Smooth muscle cell (in vitro differentiated cells): ENCODE results near the gene FAH. TPM values are rescaled to one million over a fixed set of nuclear protein-coding genes. Genes with fewer than 3 reads are reported as not detected.

ENCODE experiments used
- DNase-seq: peaks from one replicate; lab custom pipeline; 2025; ENCODE audit not compliant: unreplicated experiment; lab: John Stamatoyannopoulos, UW
- H2AFZ ChIP-seq: fragments of 200-600 bp; sonication (generic); 2 replicates; pipeline ENCODE4 v1.6.0; 2016; ENCODE audit warnings: antibody characterized with exemption, low read depth, mild to moderate bottlenecking
- H3F3A ChIP-seq: fragments of 200-600 bp; sonication (generic); 2 replicates; pipeline ENCODE4 v1.6.0; 2017; ENCODE audit warnings: antibody characterized with exemption, low read depth
- H3K27ac ChIP-seq: fragments of 200-600 bp; sonication (generic); 2 replicates; pipeline ENCODE4 v1.5.1; 2016; ENCODE audit warnings: low read depth, mild to moderate bottlenecking
- H3K27me3 ChIP-seq: fragments of 200-600 bp; sonication (generic); 2 replicates; pipeline ENCODE4 v1.6.1; 2016; ENCODE audit warnings: low read depth, mild to moderate bottlenecking
- H3K36me3 ChIP-seq: fragments of 200-600 bp; sonication (generic); 2 replicates; pipeline ENCODE4 v1.5.1; 2016; ENCODE audit warnings: low read depth
- H3K4me1 ChIP-seq: fragments of 200-600 bp; sonication (generic); 2 replicates; pipeline ENCODE4 v1.5.1; 2016; ENCODE audit warnings: low read depth
- H3K4me2 ChIP-seq: fragments of 200-600 bp; sonication (generic); 2 replicates; pipeline ENCODE4 v1.6.0; 2016; ENCODE audit warnings: mild to moderate bottlenecking
- H3K4me3 ChIP-seq: fragments of 200-600 bp; sonication (generic); 2 replicates; pipeline ENCODE4 v1.5.1; 2016; ENCODE audit warnings: mild to moderate bottlenecking
- H3K79me2 ChIP-seq: fragments of 200-600 bp; sonication (generic); 2 replicates; pipeline ENCODE4 v1.6.0; 2016; ENCODE audit warnings: low read depth, mild to moderate bottlenecking
- H3K9ac ChIP-seq: fragments of 200-600 bp; sonication (generic); 2 replicates; pipeline ENCODE4 v1.6.0; 2016; ENCODE audit warnings: low read depth
- H3K9me3 ChIP-seq: fragments of 200-600 bp; sonication (generic); replicated peaks from 2 replicates; pipeline ENCODE4 v1.5.1; 2016; ENCODE audit warnings: low read depth
- H4K20me1 ChIP-seq: fragments of 200-600 bp; sonication (generic); 2 replicates; pipeline ENCODE4 v1.6.0; 2016; ENCODE audit warnings: low read depth
- CTCF ChIP-seq: fragments of 200-600 bp; sonication (generic); IDR thresholded peaks from 2 replicates; pipeline ENCODE4 v1.5.1; 2017; ENCODE audit warnings: borderline replicate concordance, mild to moderate bottlenecking, antibody characterized with exemption; ENCODE audit not compliant: insufficient read depth, poor library complexity, severe bottlenecking
- WGBS: methylation state at CpG from one replicate; pipeline ENCODE4 v1.1.7; 2016; ENCODE audit warnings: low lambda C conversion rate; 5-methylcytosine and 5-hydroxymethylcytosine counted together
- polyA plus RNA-seq: library from polyadenylated mRNA; unstranded; fragments of >200 nt; fragmentation: Nextera tagmentation; extraction: Ambion mirVana; gene quantifications from 2 replicates; pipeline ENCODE4 v1.2.1, GENCODE V29; 2016
- total RNA-seq: library from RNA; depleted of rRNA; stranded (reverse); fragments of >200 nt; gene quantifications from 2 replicates; pipeline ENCODE4 v1.2.3, GENCODE V29; 2014

Gene FAH
- total and polyA plus RNA-seq, 2 experiments from 2014 or later = 18.3 to 36.7 TPM

DNA sequence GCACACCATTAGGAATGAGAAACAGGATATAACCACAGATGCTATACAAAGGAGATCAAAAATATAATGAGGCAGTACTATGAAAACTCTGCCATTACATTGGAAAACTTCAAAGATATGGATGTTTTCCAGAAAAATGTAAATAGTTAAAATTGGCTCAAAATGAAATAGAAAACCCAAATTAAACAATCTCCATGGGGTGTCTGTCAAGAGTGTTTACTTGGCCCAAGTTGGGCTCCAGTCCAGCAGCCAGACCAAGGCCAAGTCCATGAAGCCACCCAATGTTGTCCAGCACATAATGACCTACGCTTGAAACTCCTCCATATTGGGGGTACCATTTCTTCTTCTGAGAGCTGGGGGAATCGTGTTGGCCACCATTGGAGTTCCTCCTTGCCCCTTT, 62.1 kb downstream of the FAH start:
- TF ChIP-seq CTCF = no peak
- WGBS = 88% methylated on average over 2 of the region's 2 CpGs

GRCh38 chr15:80216141-80216540, 63.3 kb downstream of the FAH start:
- H3K9me3 ChIP-seq = no peaks in the 10 kb centered on the region
- DNase-seq = no peak

More for the DNA sequence above, 62.1 kb downstream of the FAH start:
- DNase-seq = no peak
- Histone ChIP-seq H3K9me3 (no peaks in the 10 kb centered on the region), H2AFZ (no peak overlapping the region), H3K4me1 (no peaks in the 10 kb centered on the region), H3K79me2 (no peaks in the 10 kb centered on the region), H3K27ac (no peak overlapping the region), H3K4me3 (no peak overlapping the region), H3K36me3 (no peaks in the 10 kb centered on the region), H3F3A (no peaks in the 10 kb centered on the region), H4K20me1 (no peaks in the 10 kb centered on the region), H3K27me3 (no peaks in the 10 kb centered on the region), H3K9ac (no peak overlapping the region), H3K4me2 (no peak overlapping the region)

GRCh38 chr15:80216911-80217310, 64.1 kb downstream of the FAH start:
- no peak overlapping the region for H3K4me2 ChIP-seq
- no peak for TF ChIP-seq CTCF
- no peaks in the 10 kb centered on the region for H3K79me2 ChIP-seq
- no peaks in the 10 kb centered on the region for H3K9me3 ChIP-seq
- no peak overlapping the region for H3K27ac ChIP-seq
- no peaks in the 10 kb centered on the region for H3K4me1 ChIP-seq
- H3F3A ChIP-seq = no peaks in the 10 kb centered on the region
- H3K9ac ChIP-seq = no peak overlapping the region
- WGBS = 83% methylated on average over 1 of the region's 1 CpG
- no peak overlapping the region for H2AFZ ChIP-seq
- no peaks in the 10 kb centered on the region for H3K27me3 ChIP-seq
- no peak overlapping the region for H3K4me3 ChIP-seq
- no peak for DNase-seq
- H3K36me3 ChIP-seq = no peaks in the 10 kb centered on the region
- H4K20me1 ChIP-seq = no peaks in the 10 kb centered on the region

More at GRCh38 chr15:80216141-80216540, 63.3 kb downstream of the FAH start:
- no peaks in the 10 kb centered on the region for H3F3A ChIP-seq
- no peak overlapping the region for H3K27ac ChIP-seq
- H3K27me3 ChIP-seq = no peaks in the 10 kb centered on the region
- H4K20me1 ChIP-seq = no peaks in the 10 kb centered on the region
- no peaks in the 10 kb centered on the region for H3K36me3 ChIP-seq
- TF ChIP-seq CTCF = no peak
- H3K79me2 ChIP-seq = no peaks in the 10 kb centered on the region
- WGBS = 96% methylated on average over 5 of the region's 5 CpGs
- H3K9ac ChIP-seq = no peak overlapping the region
- H2AFZ ChIP-seq = no peak overlapping the region
- H3K4me2 ChIP-seq = no peak overlapping the region
- no peak overlapping the region for H3K4me3 ChIP-seq
- no peaks in the 10 kb centered on the region for H3K4me1 ChIP-seq

DNA sequence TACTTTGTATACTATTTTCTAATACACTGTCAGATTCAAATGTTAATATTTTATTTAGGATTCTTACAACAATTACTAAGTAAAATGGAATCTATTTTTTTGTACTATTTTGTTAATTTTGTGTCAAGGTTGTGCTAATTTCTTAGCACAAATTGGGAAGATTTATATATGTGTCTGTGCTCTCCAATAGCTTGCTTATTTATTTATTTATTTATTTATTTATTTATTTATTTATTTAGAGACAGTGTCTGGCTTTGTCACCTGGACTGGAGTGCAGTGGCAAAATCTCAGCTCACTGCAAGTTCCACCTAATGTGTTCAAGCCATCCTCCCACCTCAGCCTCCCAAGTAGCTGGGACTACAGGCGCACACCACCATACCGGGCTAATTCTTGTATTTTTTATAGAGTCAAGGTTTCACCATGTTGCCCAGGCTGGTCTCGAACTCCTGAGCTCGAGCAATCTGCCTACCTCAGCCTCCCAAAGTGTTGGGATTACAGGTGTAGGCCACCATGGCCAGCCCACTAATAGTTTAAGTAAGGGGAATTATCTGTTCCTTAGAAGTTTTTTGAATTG, 64.6 kb downstream of the FAH start:
- Histone ChIP-seq H4K20me1 (no peaks in the 10 kb centered on the region), H3K4me2 (no peak overlapping the region), H3K9me3 (no peaks in the 10 kb centered on the region), H3K4me1 (no peaks in the 10 kb centered on the region), H3K9ac (no peak overlapping the region), H3K27ac (no peak overlapping the region), H3K27me3 (no peaks in the 10 kb centered on the region), H2AFZ (no peak overlapping the region), H3K79me2 (no peaks in the 10 kb centered on the region), H3K36me3 (no peaks in the 10 kb centered on the region), H3K4me3 (no peak overlapping the region), H3F3A (no peaks in the 10 kb centered on the region)
- no peak for DNase-seq
- 84% methylated on average over 4 of the region's 4 CpGs for WGBS
- no peak for TF ChIP-seq CTCF
